GM19372 (cell line): ENCODE data around the gene BDKRB2.

Source experiments
- ATAC-seq: cut with Tn5 transposase; IDR thresholded peaks from one replicate; pipeline ENCODE4 v1.9.1; 2021; ENCODE audit warnings: mild to moderate bottlenecking, low read depth, moderate library complexity; ENCODE audit not compliant: unreplicated experiment

BDKRB2 gene

GRCh38 chr14:96267916-96268315, 63.3 kb downstream of the BDKRB2 start:
- ATAC-seq, result no peak

GRCh38 chr14:96268431-96269358, 64.1 kb downstream of the BDKRB2 start:
- no peak for ATAC-seq

DNA sequence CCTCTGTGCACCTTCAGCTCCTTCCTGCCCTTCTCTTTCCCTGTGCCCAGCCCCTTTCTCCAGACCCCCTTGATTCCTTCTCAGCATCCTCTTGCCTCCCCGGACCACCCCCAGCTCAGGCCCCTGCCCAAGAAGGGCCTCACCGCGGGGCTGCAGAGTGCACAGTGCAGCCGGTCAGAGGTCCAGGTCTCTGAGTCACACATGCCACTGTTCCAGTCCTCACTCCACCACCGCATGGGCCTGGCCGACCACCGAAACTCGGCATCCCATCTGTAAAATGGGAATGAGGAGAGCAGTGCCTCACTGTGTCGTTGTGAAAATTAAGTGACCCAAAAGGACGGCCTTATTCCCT, 64.7 kb downstream of the BDKRB2 start:
- no peak for ATAC-seq

- no peak for ATAC-seq
These were observed 66.2 kb downstream of the BDKRB2 start for GRCh38 chr14:96270565-96271420.

- ATAC-seq, result no peak
These were observed 66.8 kb downstream of the BDKRB2 start for GRCh38 chr14:96271421-96271762.

DNA sequence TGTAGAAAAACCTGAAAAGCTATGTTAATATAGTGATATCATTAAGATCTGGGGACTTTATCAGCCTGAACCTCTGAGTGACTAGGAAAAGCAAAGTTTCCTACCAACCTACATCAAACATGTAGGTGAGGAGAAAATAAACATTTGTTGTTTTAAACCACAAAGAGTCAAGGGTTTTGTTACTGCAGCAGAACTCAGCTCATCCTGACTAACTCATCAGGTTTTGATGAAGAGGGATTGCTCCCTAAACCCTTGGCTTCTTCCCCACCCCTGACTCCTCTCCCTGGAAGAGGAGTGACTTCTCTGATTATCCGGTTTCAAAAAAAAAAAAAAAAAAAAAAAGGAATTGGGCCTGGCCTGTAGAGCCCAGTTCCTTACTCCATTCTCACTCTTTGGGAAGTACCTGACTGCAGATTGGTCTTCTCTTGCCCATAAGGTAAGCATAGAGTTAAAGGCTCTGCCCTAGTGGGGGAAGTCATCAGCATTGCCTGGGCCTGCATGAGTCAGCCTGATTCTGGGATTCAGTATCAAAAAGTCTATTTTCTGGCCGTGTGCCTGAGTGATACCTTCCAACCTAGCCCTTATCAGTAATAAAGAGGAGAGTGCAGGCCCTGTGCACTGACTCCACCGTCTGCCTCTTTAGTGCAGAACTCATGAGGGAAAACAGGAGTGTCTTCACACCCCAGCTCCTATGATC, 68.3 kb downstream of the BDKRB2 start:
- no peak for ATAC-seq

DNA sequence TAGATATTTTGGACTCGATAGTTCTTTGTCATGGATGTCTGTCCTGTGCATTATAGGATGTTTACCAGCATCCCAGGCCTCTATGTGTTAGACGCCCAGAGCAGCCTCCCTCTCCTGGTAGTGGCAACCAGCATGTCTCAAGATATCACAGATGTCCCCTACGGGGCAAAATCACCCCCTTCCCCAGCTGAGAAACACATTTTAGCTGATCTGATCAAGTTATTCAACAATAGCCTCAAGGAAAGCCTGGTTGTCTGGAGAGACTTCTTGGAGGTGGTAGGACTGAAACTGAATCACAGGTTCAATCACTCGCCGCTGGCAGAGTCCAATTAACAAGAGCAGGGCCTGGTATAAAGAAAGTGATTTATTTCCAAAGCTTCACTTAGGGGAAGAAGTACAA, 69.0 kb downstream of the BDKRB2 start:
- ATAC-seq, result no peak

- ATAC-seq, result no peak
These were observed 69.5 kb downstream of the BDKRB2 start for GRCh38 chr14:96274122-96274521.

GRCh38 chr14:96274543-96274942, 69.9 kb downstream of the BDKRB2 start:
- ATAC-seq, result no peak

GRCh38 chr14:96275177-96276112, 70.8 kb downstream of the BDKRB2 start:
- ATAC-seq, result no peak

DNA sequence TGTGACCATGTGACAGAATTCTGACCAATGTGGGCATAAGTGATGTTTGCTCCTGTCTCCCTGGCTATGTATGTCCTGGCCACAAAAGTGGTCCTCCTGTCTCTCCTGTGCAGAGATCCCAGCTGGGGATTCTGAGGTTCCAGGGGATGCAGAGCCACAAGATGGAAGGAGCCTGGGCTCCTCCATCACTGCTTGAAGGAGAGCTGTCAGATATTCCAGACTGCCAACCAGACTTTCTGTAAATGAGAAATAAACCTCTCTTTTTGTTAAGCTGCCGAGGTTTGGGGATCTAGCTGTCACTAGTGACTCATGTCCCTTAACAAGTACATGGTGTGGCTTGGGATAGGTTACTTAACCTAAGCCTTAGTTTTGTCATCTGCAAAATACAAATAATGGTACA, 73.3 kb downstream of the BDKRB2 start:
- ATAC-seq, result no peak

DNA sequence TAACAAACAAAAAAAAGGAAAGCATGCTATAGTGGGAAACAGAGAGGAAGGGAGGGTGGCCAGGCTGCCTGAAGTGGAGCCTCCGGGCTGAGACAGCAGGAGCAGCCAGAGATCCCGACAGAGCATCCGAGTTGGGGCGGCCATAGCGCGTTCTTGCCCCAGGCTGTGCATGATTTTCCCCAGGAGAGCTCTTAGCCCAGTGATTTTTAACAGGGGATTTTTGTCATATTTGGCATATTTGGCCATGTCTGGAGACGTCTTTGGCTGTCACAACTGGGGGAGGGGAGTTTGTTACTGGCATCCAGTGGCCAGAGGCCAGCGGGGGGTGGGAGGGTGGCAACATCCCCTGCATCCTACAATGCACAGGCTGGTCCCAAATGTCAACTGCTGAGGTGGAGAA, 74.9 kb downstream of the BDKRB2 start:
- ATAC-seq, result no peak

GRCh38 chr14:96280104-96280503, 75.5 kb downstream of the BDKRB2 start:
- no peak for ATAC-seq

DNA sequence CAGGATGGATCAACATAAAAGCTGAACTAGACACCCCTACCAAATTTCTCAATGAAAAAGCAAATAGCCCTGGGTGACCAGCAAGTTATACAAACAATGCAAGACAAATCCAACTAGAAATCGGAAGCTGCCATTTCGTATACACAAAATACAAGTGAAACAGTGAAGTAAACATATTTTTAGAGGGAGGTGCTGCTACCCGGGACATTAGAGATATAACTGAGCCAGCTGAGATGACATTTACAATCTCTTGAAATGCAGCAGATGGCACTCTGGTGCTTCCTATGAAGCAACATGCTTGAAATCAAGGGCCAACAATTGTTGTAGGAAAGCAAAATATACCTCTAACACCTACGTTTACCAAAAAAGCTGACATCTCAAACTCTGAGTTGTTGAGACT, 76.8 kb downstream of the BDKRB2 start:
- no peak for ATAC-seq

DNA sequence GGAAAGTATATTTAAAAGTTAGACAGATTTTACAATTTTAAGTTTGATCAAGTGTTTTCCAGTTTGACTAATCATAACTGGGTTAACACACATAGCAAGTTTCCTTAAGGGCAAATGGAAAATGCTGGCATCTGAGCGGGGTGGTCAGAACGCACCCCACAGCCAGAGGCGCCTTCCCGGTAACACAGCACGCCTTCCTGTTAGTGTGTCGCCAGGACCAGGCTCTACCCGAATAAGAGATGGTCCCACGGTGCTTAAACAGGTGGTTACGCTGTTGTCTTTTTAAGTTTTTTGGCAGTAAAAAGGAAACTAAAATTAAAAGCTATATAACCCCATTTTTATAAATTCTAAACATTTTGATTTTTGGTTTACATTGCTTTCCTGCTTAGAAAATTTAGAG, 79.4 kb downstream of the BDKRB2 start:
- ATAC-seq, result no peak

DNA sequence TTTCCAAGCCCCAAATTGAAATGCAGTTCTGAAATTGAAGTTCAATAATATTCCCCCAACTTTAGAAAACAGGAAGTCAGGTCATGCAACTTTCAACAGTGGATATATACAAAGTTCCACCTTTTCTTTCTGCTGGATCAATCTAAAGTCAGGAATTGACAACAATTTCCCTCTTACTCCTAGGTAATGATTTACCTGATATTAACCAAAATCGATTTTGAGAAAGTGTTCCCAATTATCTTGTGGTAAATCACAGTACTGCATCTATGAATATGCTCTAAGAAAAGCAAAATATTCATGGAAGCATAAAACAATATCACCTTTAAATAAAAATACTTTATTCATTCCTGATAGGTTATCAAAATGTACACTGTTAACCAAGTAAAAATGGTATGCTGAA, 79.8 kb downstream of the BDKRB2 start:
- no peak for ATAC-seq

GRCh38 chr14:96285667-96286066, 81.0 kb downstream of the BDKRB2 start:
- no peak for ATAC-seq

DNA sequence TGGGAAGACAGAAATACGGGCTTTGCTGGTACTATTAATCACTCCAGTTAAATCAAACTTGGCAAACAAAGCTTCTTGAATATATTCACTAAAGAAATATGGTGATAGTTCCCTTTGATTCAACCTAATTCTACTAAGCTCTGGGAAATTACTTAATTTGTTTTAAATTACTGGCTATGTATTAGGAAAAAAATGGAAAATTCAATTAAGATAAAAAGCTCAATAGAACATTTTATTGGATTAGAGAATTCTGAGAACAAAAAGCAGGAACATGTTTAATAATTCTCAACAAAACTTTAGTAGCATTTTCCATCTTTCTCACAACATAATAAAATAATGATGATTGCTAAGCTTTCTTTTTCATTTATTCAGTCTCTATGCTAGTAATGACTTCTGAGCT, 81.6 kb downstream of the BDKRB2 start:
- no peak for ATAC-seq

DNA sequence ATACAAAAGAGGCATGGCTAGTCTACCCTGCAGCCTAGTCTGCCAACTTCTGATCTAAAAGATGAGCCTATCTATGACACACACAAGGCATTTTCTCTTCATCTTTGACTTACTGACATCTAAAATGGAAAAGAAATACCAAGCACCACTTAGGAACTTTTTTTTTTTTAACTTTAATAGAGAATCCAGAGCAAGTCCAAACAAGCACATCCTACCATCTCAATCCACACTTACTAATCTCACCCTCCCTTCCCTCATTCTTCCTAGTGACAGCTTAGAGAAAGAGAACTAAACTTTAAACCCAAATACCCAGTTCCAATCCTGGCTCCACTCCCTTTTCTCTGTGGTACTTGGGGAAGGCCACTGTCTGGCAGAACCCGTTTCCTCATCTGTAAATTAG, 83.2 kb downstream of the BDKRB2 start:
- no peak for ATAC-seq
